Neural cell (in vitro differentiated cells): ENCODE data around the gene CD151.

Source experiments
- EP300 ChIP-seq: fragments of 450-650 bp; conservative IDR thresholded peaks from 2 replicates; pipeline ENCODE4 v1.6.1; 2014; ENCODE audit warnings: antibody characterized with exemption, mild to moderate bottlenecking, moderate library complexity; ENCODE audit not compliant: poor library complexity, severe bottlenecking
- EZH2 ChIP-seq: fragments of 200-600, 300-800 bp; shearing (Covaris generic), sonication (generic); IDR thresholded peaks from 2 replicates; pipeline ENCODE4 v1.6.1; 2014; ENCODE audit warnings: antibody characterized with exemption, low read length, borderline replicate concordance, mild to moderate bottlenecking; ENCODE audit not compliant: insufficient read depth, poor library complexity, severe bottlenecking
- POLR2AphosphoS5 ChIP-seq: IDR thresholded peaks from 2 replicates; pipeline ENCODE4 v1.6.1; 2012
- RAD21 ChIP-seq: fragments of 450-650 bp; conservative IDR thresholded peaks from 2 replicates; pipeline ENCODE4 v1.6.1; 2014; ENCODE audit warnings: antibody characterized with exemption, mild to moderate bottlenecking, moderate library complexity
- TAF1 ChIP-seq: IDR thresholded peaks from 2 replicates; pipeline ENCODE4 v1.6.1; 2012; ENCODE audit warnings: low read depth
- TF ChIP-seq, protein P1 (sequence below): fragments of 450-650 bp; IDR thresholded peaks from 2 replicates; pipeline ENCODE4 v1.5.1; 2014; ENCODE audit warnings: antibody characterized with exemption, mild to moderate bottlenecking, moderate library complexity; ENCODE audit not compliant: poor library complexity, severe bottlenecking

DNA sequence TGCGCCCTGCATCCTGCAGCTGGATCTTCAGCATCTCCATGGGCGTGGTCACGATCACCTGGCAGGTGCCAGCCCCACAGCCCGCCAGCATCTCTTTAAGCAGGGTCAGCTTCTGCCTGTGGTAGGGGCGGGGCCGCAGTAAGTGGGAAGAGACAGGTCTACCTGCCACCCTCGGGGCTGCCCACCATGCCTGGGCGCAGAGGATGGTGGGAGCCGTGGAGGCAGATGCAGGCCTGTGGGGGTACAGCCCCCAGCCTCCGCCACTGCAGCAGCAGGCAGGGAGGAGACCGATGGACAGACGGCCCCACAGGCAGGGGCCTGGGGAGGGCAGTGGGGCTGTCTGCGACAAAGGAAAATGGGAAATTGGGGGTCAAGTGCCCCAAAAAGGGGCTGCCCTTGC is 39.9 kb upstream of the CD151 start:
- no peak for TF ChIP-seq RAD21
- TF ChIP-seq EZH2, result no peak
- TF ChIP-seq, protein P1, sequence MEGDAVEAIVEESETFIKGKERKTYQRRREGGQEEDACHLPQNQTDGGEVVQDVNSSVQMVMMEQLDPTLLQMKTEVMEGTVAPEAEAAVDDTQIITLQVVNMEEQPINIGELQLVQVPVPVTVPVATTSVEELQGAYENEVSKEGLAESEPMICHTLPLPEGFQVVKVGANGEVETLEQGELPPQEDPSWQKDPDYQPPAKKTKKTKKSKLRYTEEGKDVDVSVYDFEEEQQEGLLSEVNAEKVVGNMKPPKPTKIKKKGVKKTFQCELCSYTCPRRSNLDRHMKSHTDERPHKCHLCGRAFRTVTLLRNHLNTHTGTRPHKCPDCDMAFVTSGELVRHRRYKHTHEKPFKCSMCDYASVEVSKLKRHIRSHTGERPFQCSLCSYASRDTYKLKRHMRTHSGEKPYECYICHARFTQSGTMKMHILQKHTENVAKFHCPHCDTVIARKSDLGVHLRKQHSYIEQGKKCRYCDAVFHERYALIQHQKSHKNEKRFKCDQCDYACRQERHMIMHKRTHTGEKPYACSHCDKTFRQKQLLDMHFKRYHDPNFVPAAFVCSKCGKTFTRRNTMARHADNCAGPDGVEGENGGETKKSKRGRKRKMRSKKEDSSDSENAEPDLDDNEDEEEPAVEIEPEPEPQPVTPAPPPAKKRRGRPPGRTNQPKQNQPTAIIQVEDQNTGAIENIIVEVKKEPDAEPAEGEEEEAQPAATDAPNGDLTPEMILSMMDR, result no peak
- TF ChIP-seq EP300, result no peak
- TF ChIP-seq TAF1, result no peak
- TF ChIP-seq POLR2AphosphoS5, result no peak
